ENCODE data around the gene SAMD14.

The SAMD14 gene

DNA sequence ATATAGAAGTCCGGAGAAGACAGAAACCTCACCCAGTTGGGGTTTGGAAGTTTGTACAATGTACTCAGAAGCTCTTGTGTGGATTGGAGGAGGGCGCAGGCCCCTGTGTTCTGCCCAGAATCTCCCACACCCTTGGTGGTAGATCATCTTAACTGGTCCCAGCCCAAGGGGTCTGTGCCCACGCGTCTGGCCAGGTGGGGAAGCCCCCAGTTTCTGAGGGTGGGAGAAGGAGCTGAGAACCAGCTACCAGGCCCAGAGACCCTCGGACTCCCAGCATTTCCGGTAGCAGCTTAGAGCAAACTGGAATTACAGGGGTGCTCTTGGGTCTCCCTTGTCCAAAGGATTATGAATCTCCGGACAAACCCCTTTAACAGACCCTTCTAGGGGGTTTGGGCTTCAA, 22.8 kb upstream of the SAMD14 start:
- Histone ChIP-seq H3K4me3 (ENCODE audit: low read depth, low read length) (peak overlapping the region; percentile 60), H3K4me2 (ENCODE audit: low read length) (peak overlapping the region; percentile 85), H3K27ac (peak overlapping the region; percentile 76), H3K4me1 (peaks cover 17% of the 10 kb centered on the region), H3K9ac (no peak overlapping the region), H3K27me3 (ENCODE audit: control insufficient read depth, insufficient read depth, low read length) (no peaks in the 10 kb centered on the region), H3K79me2 (peaks cover under 1% of the 10 kb centered on the region), H3K9me3 (ENCODE audit: control insufficient read depth, low read length) (no peaks in the 10 kb centered on the region), H2AFZ (peak overlapping the region; percentile 100), H3K36me3 (ENCODE audit: control insufficient read depth, insufficient read depth, low read length) (no peaks in the 10 kb centered on the region)
- TF ChIP-seq, protein P1, sequence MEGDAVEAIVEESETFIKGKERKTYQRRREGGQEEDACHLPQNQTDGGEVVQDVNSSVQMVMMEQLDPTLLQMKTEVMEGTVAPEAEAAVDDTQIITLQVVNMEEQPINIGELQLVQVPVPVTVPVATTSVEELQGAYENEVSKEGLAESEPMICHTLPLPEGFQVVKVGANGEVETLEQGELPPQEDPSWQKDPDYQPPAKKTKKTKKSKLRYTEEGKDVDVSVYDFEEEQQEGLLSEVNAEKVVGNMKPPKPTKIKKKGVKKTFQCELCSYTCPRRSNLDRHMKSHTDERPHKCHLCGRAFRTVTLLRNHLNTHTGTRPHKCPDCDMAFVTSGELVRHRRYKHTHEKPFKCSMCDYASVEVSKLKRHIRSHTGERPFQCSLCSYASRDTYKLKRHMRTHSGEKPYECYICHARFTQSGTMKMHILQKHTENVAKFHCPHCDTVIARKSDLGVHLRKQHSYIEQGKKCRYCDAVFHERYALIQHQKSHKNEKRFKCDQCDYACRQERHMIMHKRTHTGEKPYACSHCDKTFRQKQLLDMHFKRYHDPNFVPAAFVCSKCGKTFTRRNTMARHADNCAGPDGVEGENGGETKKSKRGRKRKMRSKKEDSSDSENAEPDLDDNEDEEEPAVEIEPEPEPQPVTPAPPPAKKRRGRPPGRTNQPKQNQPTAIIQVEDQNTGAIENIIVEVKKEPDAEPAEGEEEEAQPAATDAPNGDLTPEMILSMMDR (IDR thresholded peaks at IDR 0.05), result no peak

DNA sequence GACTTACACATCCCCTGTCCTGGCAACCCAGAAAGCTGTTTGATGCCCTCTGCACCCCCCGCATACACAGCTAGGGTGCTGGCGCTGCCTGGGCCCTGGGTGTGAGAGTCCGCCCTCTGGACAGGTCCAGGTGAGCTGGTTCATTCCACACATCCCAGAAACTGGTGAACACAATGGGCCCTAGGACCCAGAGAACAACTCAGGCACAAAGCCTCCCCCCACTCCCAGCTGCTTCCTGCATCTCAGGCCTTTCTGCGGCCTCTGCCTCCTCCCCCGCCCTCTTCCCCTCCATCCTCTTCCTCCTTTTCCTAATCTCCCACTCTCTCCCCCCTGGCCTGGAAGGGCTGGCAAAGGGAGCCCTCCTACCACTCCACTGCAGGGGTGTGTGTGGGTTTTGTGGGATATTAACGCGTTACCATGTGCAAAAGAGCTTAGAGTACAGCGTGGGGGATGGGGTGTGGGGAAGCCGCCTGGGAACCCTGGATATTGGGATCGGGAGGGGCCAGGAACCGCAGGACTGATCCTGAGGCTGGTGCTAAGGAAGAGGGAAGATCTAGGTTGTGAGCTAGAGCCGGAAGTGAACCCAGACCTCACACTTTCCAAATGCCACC, 22.1 kb upstream of the SAMD14 start:
- no peaks in the 10 kb centered on the region for H3K9me3 ChIP-seq (ENCODE audit: control insufficient read depth, low read length)
- no peaks in the 10 kb centered on the region for H3K36me3 ChIP-seq (ENCODE audit: control insufficient read depth, insufficient read depth, low read length)
- H2AFZ ChIP-seq, result peak overlapping the region; percentile 100
- H3K4me1 ChIP-seq, result peaks cover 20% of the 10 kb centered on the region
- peak overlapping the region; percentile 76 for H3K27ac ChIP-seq
- H3K4me2 ChIP-seq (ENCODE audit: low read length), result peak overlapping the region; percentile 85
- TF ChIP-seq, protein P1 (IDR thresholded peaks at IDR 0.05), result no peak
- peaks cover 4% of the 10 kb centered on the region for H3K79me2 ChIP-seq
- peak overlapping the region; percentile 63 for H3K9ac ChIP-seq
- no peaks in the 10 kb centered on the region for H3K27me3 ChIP-seq (ENCODE audit: control insufficient read depth, insufficient read depth, low read length)
- H3K4me3 ChIP-seq (ENCODE audit: low read depth, low read length), result peak overlapping the region; percentile 60

DNA sequence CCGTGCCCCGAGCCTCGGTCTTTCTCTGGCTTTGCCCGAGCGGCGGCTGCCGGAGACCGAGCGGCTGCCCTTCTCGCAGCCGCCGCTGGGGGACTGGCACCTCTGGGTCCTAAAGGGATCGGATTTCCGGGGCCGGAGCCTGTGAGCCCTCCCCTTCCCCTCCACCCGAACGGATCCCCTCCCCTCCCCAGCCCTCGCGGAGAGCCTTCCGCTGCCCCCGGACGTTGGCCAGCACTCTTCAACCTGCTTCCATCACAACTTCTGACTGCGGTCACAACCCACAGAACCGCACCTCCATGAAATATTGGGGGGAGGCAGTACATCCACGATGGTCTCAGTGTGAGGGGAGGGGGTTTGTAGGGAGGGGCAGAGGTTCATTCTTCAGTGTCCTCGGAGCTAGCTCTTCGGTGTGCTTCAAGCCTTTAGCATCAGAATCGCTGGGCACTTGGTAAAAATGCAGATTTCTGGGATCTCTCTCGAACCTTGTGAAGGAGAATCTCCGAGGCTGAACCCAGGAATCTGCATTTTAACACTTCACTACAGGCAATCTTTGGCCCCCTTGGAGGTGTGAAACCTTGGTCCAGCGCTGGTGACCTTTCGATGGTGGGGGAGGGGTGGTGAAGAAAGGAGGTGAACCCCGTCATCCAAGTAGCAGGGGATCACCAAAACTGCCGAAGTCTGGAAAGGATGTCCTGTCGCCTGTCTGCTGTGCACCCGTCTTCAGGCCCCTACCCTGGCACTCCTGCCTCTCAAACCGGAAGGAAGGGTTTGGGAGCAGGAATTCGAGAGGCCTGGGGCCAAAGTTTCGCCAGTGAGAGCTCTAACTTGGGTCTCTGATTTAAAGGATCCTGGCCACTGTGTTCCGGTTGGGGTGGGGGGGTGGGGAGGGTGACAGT, 21.3 kb upstream of the SAMD14 start:
- Histone ChIP-seq H3K9ac (no peak overlapping the region), H3K27ac (peak overlapping the region; percentile 63), H3K79me2 (peaks cover 4% of the 10 kb centered on the region), H2AFZ (peak overlapping the region; percentile 73), H3K36me3 (ENCODE audit: control insufficient read depth, insufficient read depth, low read length) (no peaks in the 10 kb centered on the region), H3K9me3 (ENCODE audit: control insufficient read depth, low read length) (no peaks in the 10 kb centered on the region), H3K4me3 (ENCODE audit: low read depth, low read length) (peak overlapping the region; percentile 71), H3K27me3 (ENCODE audit: control insufficient read depth, insufficient read depth, low read length) (no peaks in the 10 kb centered on the region), H3K4me2 (ENCODE audit: low read length) (peak overlapping the region; percentile 85), H3K4me1 (peaks cover 20% of the 10 kb centered on the region)
- TF ChIP-seq, protein P1 (IDR thresholded peaks at IDR 0.05), result peak; percentile 60

DNA sequence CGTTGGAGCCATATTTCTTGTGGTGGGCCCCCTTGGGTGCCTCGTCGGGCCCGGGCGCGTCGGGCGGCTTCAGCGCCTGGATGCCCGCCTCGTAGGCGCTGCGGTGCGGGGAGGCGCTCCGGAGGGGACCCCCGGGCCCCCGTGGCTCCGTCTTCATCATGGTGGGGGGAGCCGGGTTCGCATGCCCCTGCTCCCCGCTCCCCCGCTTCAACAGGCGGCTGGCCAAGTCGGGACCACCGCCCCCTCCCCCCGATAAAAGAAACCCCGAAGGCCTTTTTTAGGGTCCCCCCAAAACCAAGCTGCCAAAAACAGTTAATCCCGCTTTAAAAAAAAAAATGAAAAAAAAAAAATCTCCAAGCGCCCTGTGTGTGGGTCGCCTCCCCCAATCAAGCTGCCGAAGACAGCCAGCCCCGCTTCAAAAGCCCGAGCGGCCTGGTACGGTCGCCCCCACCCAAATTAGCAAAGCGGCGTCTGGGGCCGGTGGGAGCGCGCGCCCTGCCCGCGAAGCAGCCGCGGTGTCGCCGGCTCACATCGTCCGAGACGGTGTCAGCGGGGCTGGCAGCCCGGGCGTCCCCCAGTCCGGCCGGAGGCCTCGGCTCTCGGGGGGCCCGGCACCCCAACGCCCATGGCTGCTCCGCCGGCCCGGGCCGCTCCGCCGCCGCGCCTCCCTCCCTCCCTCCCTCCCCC, 20.5 kb upstream of the SAMD14 start, which contains the start of gene PPP1R9B:
Gene PPP1R9B (minus strand): TSS at position 324 of the 687 bp plus-strand sequence. CDS start 164 bp downstream, at position 160.
- Histone ChIP-seq H3K9me3 (ENCODE audit: control insufficient read depth, low read length) (no peaks in the 10 kb centered on the region), H3K4me3 (ENCODE audit: low read depth, low read length) (peak within 1 kb of the TSS; percentile 71), H3K4me1 (peaks cover 20% of the 10 kb centered on the region), H3K9ac (peak within 1 kb of the TSS; percentile 67), H3K27me3 (ENCODE audit: control insufficient read depth, insufficient read depth, low read length) (no peaks in the 10 kb centered on the region), H3K36me3 (ENCODE audit: control insufficient read depth, insufficient read depth, low read length) (no peaks in the 10 kb centered on the region), H3K4me2 (ENCODE audit: low read length) (peak within 1 kb of the TSS; percentile 85), H3K27ac (peak within 1 kb of the TSS; percentile 63), H3K79me2 (peaks cover 4% of the 10 kb centered on the region), H2AFZ (peak within 1 kb of the TSS; percentile 73)
- TF ChIP-seq, protein P1 (IDR thresholded peaks at IDR 0.05), result no peak

All from parathyroid adenoma (tissue), 2 donors.